DMS 273 treated with DMSO at 0.1 percent for 48 hours (cell line): Measurements from ENCODE around the gene ZNF831.

Experiments used
- DNase-seq: peaks from one replicate; lab custom pipeline; 2025; lab: John Stamatoyannopoulos, UW

The ZNF831 gene

GRCh38 chr20:59214606-59215547 is 51.3 kb downstream of the ZNF831 start:
- DNase-seq, result no peak

DNA sequence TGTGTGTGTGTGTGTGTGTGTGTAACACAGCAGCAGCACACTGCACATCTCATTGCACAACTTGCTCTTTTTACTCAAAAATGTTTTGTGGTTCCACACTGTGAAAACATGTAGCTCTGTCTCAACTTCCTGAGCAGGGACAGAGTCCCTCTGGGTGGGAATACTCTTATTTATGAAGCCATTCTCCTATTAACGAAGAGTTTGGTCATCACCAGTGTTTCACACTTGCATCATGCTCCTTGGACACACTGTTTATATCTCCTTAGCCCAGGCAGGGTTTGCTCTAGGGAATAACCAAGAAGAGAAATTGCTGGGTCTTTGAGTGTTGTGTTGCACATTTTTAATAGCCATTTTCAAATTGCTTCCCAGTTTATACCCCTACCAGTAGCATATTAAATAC is 53.6 kb downstream of the ZNF831 start:
- no peak for DNase-seq

DNA sequence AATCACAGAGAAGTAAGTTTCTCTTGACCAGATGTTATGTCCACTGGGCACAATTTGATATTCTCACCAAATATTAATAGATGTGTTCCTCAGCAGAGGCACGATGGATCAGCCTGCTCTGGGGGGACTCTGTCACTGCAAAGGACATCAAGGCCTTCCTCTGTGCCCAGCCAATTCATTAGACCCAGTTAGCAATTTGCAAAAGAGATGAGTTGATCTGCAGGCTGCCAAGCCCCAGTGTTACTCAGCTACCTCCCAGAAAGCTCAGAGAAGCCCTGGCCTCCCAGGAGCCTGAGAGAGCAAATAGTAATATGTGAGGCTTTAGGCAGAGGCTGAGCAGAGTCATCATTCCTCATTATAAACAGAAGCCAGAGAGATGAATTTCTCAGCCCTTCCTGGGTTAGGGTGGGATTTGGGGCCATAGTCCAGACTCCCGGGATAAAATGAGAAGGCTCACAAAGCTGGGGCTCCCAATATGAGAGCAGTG is 54.2 kb downstream of the ZNF831 start:
- DNase-seq, result no peak

DNA sequence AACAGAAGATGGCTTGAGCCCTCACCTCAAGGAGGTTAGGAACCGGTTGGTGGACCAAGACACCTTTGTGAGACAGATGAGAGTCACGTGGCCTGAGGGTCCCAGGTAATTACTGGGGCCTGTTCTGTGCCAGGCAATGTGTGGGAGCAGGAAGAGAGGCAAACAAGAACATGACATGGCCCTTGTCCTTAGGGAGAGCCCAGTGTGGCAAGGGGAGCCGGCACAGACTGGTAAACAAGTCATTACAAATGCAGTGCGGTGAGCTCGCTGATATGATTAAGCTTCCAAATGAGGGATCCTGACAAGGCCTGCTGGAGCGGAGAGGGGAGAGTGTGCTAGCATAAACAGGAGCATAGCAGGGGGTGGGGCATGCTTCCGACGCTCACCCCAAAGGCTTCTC is 55.6 kb downstream of the ZNF831 start:
- no peak for DNase-seq

DNA sequence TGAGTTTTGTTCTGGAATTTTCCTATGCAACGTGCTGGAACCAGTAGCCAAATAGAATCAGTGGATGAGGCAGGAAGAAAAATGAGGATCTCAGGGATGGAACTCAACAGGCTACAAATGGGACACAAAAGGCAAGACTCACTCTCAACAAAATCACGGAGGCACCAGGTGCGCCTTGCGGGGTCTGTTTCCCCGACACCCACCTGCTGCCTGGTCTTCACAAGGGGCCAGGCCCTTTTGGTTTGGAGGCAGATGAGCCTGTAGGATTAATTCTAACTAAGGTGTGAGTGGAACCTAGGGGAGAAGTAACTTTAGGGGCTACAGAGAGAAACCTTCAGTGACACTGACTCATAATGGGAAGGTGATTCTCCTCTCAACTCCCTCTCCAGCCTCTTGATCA is 56.5 kb downstream of the ZNF831 start:
- DNase-seq, result no peak

GRCh38 chr20:59221049-59221706 is 57.6 kb downstream of the ZNF831 start:
- DNase-seq, result no peak

GRCh38 chr20:59221707-59222252 is 58.2 kb downstream of the ZNF831 start:
- no peak for DNase-seq

GRCh38 chr20:59222253-59223181 is 58.9 kb downstream of the ZNF831 start:
- DNase-seq, result peak; percentile 51

GRCh38 chr20:59223182-59223601 is 59.6 kb downstream of the ZNF831 start:
- no peak for DNase-seq

GRCh38 chr20:59223750-59224149 is 60.1 kb downstream of the ZNF831 start:
- DNase-seq, result no peak

DNA sequence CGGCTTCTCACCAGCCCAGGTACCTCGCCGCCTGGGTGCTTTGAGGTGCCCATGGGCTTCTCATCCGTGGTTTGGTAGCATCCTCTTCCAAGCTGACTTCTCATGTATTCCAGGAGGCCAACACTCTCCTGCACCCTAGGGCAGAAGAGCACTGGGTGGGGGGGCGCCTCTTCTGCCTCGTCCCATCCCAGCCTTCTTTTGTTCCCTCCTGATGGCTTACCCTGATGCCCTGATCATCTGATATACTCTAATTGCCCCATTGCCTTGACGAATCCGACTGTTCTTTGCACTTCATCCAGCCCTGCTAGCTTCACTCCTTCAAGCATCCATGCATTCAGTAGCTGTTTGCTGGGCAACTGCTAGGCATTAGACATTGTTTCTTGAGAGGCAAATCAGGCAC is 60.6 kb downstream of the ZNF831 start:
- no peak for DNase-seq

GRCh38 chr20:59230385-59230784 is 66.8 kb downstream of the ZNF831 start:
- no peak for DNase-seq

GRCh38 chr20:59231124-59231804 is 67.6 kb downstream of the ZNF831 start:
- no peak for DNase-seq

- no peak for DNase-seq
Measured at GRCh38 chr20:59232618-59233017, 69.0 kb downstream of the ZNF831 start.

DNA sequence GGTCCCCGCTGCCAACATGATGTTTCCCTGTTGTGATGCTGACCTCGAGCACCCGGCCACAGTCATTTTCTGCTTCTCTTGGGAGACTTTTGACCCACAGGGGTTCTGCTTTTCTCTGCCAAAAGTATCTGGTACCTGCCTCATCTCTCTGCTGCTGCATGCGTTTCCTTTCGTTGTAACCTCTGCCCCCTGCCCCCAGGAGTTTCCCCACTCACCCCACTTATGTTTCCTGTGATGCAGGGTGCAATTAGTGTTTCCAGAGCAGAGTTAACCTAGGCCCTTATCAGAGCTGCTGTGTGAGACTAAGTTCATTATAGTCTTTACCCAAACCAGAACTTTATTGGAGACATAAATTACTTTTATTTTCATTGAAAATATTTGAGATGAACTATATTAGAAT is 71.6 kb downstream of the ZNF831 start:
- DNase-seq, result no peak

GRCh38 chr20:59240006-59240405 is 76.4 kb downstream of the ZNF831 start:
- no peak for DNase-seq

GRCh38 chr20:59242714-59243626 is 79.3 kb downstream of the ZNF831 start:
- no peak for DNase-seq

DNA sequence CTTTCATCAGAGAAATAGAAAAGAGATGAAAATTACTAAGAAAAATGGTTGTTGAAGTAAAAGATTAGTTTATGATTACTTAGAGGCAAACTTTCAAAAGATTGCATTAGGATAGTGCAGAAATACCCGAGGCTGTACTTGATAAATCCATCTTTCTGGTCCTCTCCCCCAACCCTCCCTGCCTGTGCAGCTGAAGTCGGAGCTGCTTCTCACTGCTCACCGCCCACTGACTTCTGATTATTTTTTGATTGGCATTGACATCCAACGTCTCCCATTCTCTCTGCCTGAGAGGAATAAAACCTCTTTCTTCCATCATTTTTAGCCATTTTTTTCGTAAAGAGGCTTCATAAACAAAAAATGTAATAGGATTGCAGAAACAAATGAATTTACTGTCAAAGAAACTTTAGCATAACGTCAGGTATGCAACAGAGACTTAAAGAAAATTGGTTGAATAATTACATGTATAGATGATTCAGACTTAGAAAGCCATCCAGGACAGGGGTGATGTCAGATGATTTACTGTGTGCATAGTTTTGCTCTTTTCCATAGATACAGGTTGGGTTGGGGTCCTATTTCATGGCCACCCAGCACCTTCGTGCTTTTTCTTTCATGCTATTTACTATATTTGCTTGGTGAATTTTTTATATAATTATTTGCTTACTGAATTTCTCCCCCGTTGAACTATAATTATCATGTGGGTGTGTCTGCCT is 83.2 kb downstream of the ZNF831 start:
- DNase-seq, result no peak
